GM19193 (cell line): ENCODE data around the gene RNF220.

ENCODE experiments used
- POLR2A ChIP-seq: IDR thresholded peaks from 4 replicates; pipeline ENCODE4 v1.6.1; 2011; ENCODE audit not compliant: insufficient read depth, insufficient read length; ENCODE audit errors: extremely low read depth

RNF220 gene

DNA sequence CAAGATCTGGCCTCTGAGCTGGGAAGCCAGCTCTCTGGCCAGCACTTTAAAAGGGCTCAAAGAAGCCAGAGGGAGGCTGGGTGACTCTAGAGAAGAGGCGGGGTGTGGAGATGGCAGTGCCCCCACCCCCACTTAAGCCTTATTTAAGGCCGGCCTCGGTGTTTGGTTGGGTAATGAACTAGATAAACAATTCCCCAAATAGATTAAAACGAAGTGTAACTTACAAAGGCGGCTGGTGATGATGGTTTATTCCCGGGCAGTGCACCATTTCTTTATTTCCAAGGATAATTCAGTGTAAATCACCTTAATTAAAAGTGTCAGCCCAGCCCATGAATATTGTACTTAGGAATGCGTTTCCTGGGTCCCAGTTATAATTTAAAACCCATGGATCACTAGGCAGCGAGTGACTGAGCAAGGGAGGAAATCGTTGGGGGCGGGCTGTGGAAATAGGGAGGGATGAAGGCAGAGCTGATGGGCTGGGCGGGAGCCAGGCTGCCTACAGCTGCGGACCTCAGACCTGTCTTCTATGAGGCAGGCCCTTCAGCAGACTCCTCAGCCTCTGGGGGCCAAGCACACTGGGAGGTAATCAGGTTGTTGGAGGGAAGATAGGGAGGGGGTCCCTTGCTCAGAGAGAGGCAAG is 214.3 kb downstream of the RNF220 start:
- no peak for TF ChIP-seq POLR2A

DNA sequence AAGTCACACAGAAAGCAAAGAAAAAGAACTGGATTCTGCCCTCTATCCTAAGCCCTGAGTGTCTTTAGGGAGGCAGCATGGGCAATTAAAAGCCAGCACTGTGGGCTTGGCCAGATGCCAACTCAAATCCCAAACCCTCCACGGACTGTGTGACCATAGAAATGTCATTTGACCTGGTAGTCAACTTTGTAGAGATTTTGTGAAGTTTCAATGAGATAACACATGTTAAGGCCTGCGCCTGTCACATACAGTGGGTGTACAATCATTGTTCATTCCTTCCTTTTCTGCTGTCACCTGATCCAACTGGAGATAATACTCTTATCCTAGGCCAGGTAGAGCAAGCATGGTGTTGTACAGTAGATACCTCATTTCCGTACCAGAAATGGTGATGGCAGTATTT is 215.0 kb downstream of the RNF220 start:
- TF ChIP-seq POLR2A, result no peak

DNA sequence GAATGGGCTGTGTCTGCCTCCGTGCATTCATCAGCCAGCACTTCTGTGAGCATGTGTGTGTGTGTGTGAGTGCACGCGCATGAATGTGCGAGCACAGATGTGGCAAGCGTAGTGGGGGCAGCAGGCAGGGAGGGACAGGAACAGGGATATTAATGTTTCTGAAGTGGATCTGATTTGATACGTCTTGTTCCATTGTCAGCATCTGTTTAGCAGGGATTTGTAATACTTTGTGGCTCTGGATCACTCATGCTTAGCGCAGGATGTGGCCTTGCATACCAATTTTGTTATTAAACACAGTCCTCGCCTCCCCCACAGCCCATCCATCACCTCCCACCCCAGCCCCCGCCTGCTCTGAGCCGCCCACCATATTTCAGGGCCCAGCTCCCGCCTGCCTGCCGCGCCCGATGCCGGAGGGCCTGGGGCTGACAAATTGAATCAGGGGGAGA is 216.8 kb downstream of the RNF220 start:
- TF ChIP-seq POLR2A, result no peak

DNA sequence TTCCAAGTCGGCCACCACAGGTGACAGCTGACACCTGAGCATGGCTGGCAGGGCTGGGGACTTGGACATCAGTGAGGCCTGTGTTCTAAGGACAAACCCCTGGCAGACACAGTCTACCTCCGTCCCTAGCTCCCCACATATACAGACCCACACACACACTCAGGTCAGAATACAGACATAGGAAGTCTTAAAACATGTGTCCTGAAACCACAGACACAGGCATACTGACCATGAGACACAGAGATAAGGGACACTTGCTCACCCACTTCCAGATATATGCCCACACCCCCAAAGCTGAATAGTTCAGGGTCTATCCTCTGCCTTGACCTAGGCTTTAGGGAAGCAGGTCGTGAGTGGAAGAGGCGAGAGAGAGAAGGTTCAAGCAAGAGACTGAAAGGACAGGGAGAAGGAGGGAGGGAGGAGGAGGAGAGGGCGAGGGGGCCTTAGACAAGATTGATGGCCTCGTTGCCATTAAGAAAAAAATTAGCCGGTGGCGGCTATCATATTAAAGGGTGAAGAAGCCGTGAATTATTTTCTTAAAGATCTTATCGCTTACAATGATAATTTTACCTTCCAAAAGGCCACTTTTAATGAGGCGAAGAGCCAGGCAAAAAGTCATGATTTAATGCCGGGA is 219.3 kb downstream of the RNF220 start:
- no peak for TF ChIP-seq POLR2A

DNA sequence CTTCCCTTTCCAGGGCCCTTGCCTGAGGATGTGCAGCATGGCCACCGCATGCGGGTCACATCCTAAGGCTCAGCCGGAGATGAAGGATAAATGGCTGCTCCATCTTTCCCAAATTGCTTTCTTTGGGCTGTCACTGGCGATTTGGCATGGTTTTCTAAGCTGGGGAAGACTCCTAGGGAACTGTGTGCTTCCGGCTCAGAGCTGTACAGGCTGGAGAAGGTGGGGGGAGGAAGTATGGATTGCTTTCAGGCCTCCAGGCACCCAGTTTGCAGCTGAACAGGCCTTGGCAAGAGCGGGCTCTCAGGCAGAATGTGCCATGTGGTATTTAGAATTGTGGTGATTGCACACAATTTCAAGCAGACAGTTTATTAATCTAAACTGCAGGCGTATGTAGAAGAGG is 220.3 kb downstream of the RNF220 start:
- no peak for TF ChIP-seq POLR2A

DNA sequence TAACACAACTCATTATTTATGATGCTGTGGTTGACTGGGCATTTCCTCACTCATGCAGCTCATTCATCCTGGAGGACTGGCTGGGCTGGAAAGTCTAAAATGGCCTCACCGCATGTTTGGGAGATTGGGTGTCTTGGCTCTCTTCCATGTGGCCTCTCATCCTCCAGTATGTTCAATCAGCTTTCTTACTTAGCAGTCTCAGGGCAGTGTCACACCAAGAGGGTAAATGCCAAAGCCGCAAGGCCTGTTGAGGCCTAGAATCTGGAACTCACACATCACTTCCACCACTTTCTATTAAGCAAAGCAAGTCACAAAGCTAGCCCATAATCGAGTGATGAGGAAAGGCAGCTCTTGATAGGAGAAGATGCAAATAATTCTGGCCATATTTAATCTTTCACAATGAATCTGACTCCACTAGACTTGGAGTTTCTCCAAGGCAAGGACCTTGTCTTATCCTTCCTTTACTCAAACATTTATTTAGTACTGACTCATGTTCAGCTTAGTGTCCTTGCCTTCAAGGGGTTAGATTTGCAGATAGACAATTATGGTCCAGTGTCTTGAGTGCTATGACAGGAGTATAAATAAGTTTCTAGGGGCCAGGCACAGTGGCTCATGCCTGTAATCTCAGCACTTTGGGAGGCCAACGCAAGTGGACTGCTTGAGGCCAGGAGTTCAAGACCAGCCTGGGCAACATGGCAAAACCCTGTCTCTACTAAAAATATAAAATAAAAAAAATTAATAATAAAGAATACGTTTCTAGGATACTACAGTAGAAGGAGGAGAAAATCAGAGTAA is 224.1 kb downstream of the RNF220 start:
- no peak for TF ChIP-seq POLR2A

DNA sequence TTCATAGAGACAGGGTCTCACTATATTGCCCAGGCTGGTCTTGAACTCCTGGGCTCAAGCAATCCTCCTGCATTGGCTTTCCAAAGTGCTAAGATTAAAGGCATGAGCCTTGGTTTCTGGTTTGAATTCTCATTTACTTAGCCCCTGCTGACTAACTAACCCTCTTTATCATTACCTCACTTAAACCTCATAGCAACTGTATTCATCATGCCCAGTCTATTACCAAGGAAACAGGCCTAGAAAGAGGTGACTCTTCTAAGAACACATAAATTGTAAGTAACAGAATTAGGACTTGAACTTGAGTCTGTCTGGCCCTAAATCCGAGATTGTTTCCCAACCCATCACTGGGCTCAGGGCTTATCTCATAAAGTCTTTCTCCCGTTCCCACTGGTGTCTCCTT is 225.1 kb downstream of the RNF220 start:
- no peak for TF ChIP-seq POLR2A

DNA sequence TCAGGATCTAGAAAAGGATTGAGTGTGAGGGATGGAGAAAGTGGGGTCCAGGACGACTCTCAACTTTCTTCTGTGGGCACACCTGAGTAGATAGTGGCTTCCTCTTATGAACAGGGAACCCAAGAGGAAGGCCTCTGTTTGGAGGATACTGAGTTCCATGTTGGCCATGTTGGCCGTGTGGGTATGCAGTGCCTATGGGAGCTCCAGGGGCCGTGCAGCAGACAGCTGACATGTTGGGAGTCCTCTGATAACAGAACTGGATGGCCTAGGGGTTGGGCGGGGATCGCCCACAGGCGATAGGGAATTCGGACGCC is 226.2 kb downstream of the RNF220 start:
- no peak for TF ChIP-seq POLR2A

DNA sequence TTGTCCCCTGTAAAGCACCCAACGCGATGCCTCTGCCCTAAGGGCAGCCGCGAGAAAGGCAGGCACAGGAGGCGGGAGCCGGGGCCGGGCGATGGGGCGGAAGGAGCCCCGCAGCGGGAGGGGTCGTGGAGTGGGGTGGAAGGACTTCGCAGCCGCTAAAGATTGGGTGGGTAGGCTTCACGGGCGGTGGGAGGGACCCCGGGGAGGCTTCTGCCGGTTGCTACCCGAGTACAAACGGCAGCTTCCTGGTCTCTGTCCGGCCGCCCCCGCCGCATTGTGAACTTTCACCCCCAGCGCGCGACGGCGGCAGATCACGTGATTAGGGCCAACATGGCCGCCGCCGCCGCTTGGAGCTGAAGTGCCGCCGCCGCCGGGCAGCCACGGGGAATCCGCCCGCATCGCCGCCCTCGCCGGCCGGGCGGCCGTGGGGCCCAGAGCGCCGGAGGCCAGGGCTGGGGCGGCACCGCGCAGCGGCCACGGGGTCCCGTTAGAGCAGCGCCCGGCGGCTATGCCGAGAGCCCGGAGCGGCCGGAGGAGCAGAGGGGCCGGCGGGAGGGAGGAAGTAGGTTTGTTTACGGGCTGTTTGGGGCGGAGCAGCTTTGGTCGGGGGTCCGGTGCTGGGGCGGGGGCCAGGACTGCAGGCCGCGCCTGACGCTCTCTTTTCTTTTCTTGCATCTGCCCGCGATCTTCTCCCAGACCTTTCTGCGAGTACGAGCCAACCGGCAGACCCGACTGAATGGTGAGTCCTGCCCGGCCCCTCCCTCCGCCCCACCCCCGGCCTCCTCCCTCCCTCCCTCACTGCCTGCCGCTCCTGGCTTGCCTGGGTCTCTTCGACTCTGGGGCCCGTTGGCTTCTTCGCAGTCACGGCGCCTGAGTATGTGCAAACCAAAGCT is 226.8 kb downstream of the RNF220 start:
- peak; percentile 86 for TF ChIP-seq POLR2A

DNA sequence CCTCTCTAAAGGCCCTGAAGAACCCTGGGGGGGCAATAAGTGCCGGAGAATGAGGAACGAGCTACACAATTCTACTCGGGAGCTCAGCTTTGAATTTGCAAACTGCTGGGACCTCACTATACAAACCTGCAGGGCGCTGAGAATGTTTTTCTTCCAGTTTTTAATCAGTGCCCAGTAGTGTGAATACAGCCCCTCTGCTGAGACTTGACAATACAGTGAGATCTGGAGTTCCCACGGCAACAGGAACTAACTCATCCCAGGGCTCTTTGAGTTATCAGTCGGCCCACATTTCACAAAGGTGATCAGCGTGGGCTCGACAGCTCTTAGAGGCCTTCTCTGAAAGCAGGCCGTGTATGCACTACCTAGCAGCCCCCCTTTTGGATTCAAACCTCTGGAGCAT is 227.5 kb downstream of the RNF220 start:
- no peak for TF ChIP-seq POLR2A

DNA sequence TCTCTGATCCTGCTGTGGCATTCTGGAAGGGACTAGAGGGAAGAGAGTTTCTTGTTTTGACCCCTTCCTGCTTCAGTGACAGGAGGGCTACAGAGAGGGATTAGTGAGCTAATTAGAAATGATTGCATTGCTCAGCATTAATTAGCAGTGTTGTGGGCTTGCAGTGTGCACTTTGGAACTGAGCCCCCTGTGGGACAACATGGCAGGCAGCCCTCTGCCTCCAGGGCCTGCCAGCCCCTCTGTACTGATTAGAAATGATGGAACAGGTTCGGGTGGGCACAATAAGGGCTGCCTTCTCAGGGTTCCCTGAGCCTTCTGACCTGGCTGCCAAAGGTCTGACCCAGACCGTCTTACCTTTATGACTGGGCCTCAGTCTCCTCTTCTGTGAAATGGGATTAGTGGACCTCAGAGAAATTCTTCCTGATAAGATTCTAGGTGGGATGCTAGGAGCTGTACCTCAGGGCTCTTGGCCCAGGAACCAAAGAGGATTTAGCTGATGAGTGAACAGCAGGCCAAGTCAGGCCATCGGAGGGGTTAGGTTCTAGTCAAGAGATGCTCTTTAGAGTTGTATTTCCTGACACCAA is 229.6 kb downstream of the RNF220 start:
- TF ChIP-seq POLR2A, result no peak

DNA sequence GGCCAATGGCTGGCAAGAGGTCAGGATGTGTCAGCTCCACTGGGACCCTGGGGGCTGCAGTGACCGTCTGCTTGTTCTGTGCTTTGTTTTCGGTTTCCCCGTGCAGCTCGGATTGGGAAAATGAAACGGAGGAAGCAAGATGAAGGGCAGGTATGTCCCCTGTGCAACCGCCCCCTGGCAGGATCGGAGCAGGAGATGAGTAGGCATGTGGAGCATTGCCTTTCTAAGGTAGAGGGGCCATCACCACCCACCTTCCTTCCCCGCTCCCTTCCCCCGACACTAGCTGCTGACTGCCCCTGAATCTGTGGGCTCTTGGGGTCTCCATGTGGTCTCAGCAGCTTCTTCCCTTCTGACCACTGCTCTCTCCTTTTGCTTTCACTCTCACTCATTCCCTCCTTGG is 230.4 kb downstream of the RNF220 start:
- no peak for TF ChIP-seq POLR2A

DNA sequence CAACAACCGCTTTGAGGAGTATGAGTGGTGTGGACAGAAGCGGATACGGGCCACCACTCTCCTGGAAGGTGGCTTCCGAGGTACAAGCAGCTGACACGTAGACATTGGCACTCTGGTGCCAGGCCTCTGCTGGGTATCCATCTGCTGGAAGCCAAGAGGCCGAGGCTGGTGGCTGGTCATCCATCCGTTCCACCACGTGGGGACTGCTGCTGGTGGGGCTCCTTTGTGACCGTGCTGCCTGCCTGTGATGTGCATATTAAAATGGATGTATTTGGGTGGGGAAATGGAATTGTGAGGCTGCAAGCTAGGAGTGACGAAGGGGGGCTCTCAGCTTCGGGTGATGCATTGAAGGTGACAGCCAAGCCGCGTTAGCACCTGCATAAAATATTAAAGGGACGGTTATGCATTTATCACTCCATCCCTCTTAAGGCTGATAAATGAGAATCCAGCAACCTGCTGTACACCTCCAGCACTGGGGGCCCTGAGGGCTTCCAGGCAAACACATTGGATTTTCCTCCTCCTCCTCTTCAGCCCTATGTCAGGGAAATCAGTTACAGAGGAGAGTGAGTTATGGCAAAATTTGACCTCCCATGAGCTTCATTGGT is 231.1 kb downstream of the RNF220 start:
- TF ChIP-seq POLR2A, result no peak
